Karpas-422 (cell line): ENCODE data around the gene KPNA1. TPM values are rescaled to one million over a fixed set of nuclear protein-coding genes. Genes with fewer than 3 reads are reported as not detected.
A peak's percentile ranks its signal among the peaks of the same experiment; 100 is the strongest.

Source experiments
- DNase-seq: peaks from one replicate; pipeline ENCODE4 v3.0.0-alpha.2; 2015
- H2AFZ ChIP-seq: fragments of 200-600 bp; sonication (generic); 2 replicates; pipeline ENCODE4 v1.6.1; 2014; ENCODE audit warnings: antibody characterized with exemption, low read length, mixed read lengths
- H3K27ac ChIP-seq: fragments of 200-600 bp; sonication (generic); 2 replicates; pipeline ENCODE4 v1.5.1; 2014; ENCODE audit warnings: mild to moderate bottlenecking, low read length, moderate library complexity
- H3K27me3 ChIP-seq: fragments of 200-600 bp; sonication (generic); 2 replicates; pipeline ENCODE4 v1.6.1; 2014; ENCODE audit warnings: low read length, mixed read lengths
- H3K36me3 ChIP-seq: fragments of 200-600 bp; sonication (generic); 2 replicates; pipeline ENCODE4 v1.6.1; 2014; ENCODE audit warnings: low read length, mixed read lengths; ENCODE audit not compliant: insufficient read depth
- H3K4me1 ChIP-seq: fragments of 200-600 bp; sonication (generic); 2 replicates; pipeline ENCODE4 v1.6.1; 2014; ENCODE audit warnings: mild to moderate bottlenecking, low read length, mixed read lengths
- H3K4me2 ChIP-seq: fragments of 200-600 bp; sonication (generic); 2 replicates; pipeline ENCODE4 v1.6.1; 2014; ENCODE audit warnings: low read length, low read depth, mild to moderate bottlenecking; ENCODE audit not compliant: poor library complexity, severe bottlenecking
- H3K4me3 ChIP-seq: fragments of 200-600 bp; sonication (generic); 2 replicates; pipeline ENCODE4 v1.5.1; 2014; ENCODE audit warnings: mild to moderate bottlenecking, antibody characterized with exemption, low read length, mixed read lengths
- H3K79me2 ChIP-seq: fragments of 200-600 bp; sonication (generic); 2 replicates; pipeline ENCODE4 v1.6.1; 2014; ENCODE audit warnings: mild to moderate bottlenecking, low read length, mixed read lengths
- H3K9ac ChIP-seq: fragments of 200-600 bp; sonication (generic); 2 replicates; pipeline ENCODE4 v1.6.0; 2014; ENCODE audit warnings: low read length
- H3K9me2 ChIP-seq: fragments of 200-600 bp; sonication (generic), shearing (Covaris generic); replicated peaks from 2 replicates; pipeline ENCODE4 v1.6.0; 2014; ENCODE audit warnings: mild to moderate bottlenecking, low read length, moderate library complexity; ENCODE audit not compliant: insufficient read depth
- H3K9me3 ChIP-seq: fragments of 300-700, 200-600 bp; sonication (generic); 2 replicates; pipeline ENCODE4 v1.6.1; 2014; ENCODE audit warnings: low read length, mixed read lengths
- H4K20me1 ChIP-seq: fragments of 200-600 bp; sonication (generic); 2 replicates; pipeline ENCODE4 v1.6.1; 2014; ENCODE audit warnings: mild to moderate bottlenecking, antibody characterized with exemption, low read length, low read depth; ENCODE audit not compliant: insufficient read depth
- total RNA-seq: library from RNA; depleted of rRNA; stranded (reverse); fragments of >200 nt; shearing (Covaris generic); gene quantifications from 2 replicates; pipeline ENCODE4 v1.2.3, GENCODE V29; 2014; ENCODE audit warnings: low replicate concordance; rRNA removed

The KPNA1 gene
- total RNA-seq, result 33.3 and 67.1 TPM in 2 replicates

DNA sequence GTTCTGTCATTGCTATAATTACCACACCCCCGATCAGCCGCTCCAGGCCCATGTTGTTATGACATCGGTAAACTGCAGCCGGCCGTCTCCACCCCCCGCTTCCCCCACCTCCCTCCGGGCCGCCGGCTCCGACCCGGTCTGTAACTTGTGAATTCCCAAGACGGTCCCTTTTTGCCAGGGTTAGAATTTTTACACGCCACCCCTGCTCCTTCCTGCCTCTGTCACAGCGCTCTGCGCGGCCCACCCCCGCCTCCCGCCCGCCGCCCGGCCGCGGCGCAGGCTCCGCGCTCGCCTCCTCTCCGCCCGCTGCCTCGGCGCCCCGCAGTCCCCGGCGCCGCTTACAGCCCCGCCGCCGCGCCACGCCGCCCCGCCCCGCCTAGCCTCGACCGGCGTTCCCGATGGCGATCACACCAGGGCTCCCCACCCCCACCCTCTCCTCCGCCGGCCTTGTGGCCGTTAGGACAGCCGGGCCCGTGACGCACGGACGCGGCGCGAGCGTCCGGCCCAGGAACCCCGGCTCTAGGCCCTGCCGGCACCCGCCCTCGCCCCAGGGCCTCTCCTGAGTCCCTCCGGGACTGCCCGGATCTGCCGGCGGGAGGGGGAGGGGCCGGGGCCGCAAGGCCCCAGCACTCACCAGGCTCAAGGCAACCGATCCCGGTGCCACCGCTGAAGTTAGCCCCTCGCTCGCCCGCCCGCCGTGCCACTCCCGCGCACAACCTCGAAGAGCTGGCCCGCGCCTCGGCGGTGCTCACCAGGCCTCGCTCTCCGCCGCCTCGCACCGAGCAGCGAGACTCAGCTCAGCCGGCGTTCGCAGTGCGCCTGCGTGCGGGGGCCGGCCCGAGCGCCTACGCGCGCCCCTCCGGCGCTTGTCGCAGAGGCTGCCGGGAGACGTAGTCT lies at the start of gene KPNA1:
KPNA1 (minus strand) TSS at position 817 of the 897 bp plus-strand sequence. CDS start 18,374 bp downstream, outside the sequence.
- H3K4me2 ChIP-seq, result peak within 1 kb of the TSS; percentile 85
- H3K4me1 ChIP-seq, result peaks cover 26% of the 10 kb centered on the region
- H3K4me3 ChIP-seq, result peak within 1 kb of the TSS; percentile 82
- peak within 1 kb of the TSS; percentile 86 for H3K9ac ChIP-seq
- H4K20me1 ChIP-seq, result peaks cover 32% of the 10 kb centered on the region
- peak within 1 kb of the TSS; percentile 76 for H3K27ac ChIP-seq
- no peaks in the 10 kb centered on the region for H3K9me3 ChIP-seq
- peaks cover 27% of the 10 kb centered on the region; the same call in 1 of the 2 replicates for H3K36me3 ChIP-seq
- H2AFZ ChIP-seq, result peak within 1 kb of the TSS; percentile 85
- H3K27me3 ChIP-seq, result no peaks in the 10 kb centered on the region
- peaks cover 48% of the 10 kb centered on the region for H3K79me2 ChIP-seq
- peak; percentile 96 for DNase-seq
- H3K9me2 ChIP-seq, result no peaks in the 10 kb centered on the region

DNA sequence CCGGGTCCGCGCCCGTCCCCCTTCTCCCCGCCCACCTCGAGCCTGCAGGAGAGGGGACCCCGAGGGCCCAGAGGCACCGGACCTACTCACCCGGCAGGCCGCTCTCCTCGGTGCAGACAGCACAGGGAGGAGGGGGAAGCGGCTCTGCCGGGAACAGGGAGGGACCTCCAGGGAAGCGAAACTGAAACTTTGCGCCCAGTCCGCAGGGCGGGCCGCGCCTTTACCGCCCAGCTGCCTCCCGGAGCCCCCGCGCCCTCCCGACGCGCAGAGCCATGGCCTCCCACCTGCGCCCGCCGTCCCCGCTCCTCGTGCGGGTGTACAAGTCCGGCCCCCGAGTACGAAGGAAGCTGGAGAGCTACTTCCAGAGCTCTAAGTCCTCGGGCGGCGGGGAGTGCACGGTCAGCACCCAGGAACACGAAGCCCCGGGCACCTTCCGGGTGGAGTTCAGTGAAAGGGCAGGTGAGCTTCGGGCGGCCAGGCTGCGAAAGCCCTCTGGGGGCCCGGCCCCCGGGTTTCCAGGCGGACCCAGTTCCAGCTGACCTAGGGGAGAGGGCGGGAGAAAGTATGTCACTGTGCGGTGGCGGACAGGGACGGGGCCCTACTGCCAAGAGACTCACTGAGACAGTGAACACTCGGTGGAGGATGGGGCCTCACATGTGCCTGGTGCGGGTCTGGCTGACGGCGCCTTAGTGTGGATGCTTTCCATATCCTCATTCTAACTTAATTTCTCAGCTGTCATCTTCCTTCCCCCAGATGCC lies 49.6 kb upstream of the KPNA1 start, which contains the start of the genes DTX3L and PARP9:
DTX3L (plus strand) TSS at position 184 of the 758 bp plus-strand sequence; CDS start at position 273, 89 bp downstream.
PARP9 (minus strand) TSS at position 146 of the 758 bp plus-strand sequence. CDS start 4,680 bp downstream, outside the sequence.
- H3K4me1 ChIP-seq, result peaks cover 47% of the 10 kb centered on the region
- DNase-seq, result peak; percentile 86

DNA sequence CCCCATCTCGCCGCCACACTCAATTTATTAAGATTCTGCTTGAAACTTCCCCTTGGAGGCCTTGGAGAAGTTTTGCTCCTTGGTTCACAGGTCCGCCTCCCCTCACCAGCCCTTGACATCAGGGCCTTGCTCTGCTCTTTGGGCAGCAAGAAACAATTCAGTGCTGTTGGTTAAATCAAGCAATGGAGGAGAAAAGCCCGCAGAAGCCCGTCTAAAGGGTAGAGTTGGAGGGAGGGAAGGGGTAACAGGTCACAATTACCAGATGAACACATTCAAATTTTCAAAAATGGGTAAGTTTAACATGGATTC lies 48.9 kb upstream of the KPNA1 start:
- no peaks in the 10 kb centered on the region for H3K9me2 ChIP-seq
- peaks cover 12% of the 10 kb centered on the region for H3K36me3 ChIP-seq
- peak; percentile 69 for DNase-seq
- peak overlapping the region; percentile 89 for H3K9ac ChIP-seq
- peaks cover 44% of the 10 kb centered on the region for H3K4me1 ChIP-seq
- H3K79me2 ChIP-seq, result peaks cover 26% of the 10 kb centered on the region
- peak overlapping the region; percentile 71 for H2AFZ ChIP-seq
- H4K20me1 ChIP-seq, result no peaks in the 10 kb centered on the region
- peak overlapping the region; percentile 74 for H3K4me3 ChIP-seq
- peak overlapping the region; percentile 89 for H3K4me2 ChIP-seq
- H3K27ac ChIP-seq, result peak overlapping the region; percentile 89
- no peaks in the 10 kb centered on the region for H3K27me3 ChIP-seq
- H3K9me3 ChIP-seq, result no peaks in the 10 kb centered on the region

More for the DNA sequence above, 49.6 kb upstream of the KPNA1 start, which contains the start of the genes DTX3L and PARP9:
- Histone ChIP-seq H3K27ac (peak within 1 kb of the TSS; percentile 89), H3K79me2 (peaks cover 26% of the 10 kb centered on the region), H4K20me1 (no peaks in the 10 kb centered on the region), H3K9me2 (no peaks in the 10 kb centered on the region), H3K36me3 (peaks cover 9% of the 10 kb centered on the region), H2AFZ (peak within 1 kb of the TSS; percentile 71), H3K27me3 (no peaks in the 10 kb centered on the region), H3K9me3 (no peaks in the 10 kb centered on the region), H3K4me3 (peak within 1 kb of the TSS; percentile 74), H3K9ac (peak within 1 kb of the TSS; percentile 89), H3K4me2 (peak within 1 kb of the TSS; percentile 89)

DNA sequence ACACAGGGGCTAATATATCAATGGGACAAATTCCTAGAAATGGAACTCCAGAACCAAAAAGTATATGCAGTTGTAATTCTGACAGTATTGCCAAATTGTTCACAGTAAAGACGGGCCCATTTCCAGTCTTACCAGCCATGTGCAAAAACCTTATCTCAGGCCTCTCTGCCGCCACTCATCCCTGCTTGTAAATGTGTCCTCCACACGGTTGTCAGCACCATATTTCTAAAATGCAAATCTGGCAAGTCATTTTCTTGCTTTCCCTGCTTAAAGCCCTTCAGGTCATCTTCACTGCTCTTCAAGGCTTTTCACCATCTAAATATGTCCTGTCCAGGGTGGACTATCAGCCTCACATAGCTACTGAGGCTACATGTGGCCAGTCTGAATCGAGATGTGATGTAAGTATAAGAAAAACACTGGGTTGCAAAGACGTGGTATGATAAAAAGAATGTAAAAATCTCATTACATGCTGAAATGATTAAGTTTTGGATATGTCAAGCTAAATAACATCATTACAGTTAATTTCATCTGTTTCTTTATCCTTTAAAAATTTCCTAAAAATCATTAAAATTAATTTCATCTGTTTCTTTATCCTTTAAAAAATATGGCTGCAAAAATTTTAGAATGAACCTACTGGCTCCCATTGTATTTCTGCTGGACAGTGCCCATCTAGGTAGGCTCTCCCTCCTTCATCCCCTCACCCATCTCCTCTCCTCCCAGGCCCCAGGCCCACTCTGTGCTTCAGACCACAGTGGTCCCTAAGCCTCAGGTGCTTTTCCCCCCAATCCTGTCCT lies 48.4 kb upstream of the KPNA1 start:
- Histone ChIP-seq H2AFZ (peak overlapping the region; percentile 71; the same call in 1 of the 2 replicates), H4K20me1 (no peaks in the 10 kb centered on the region), H3K79me2 (peaks cover 26% of the 10 kb centered on the region), H3K27me3 (no peaks in the 10 kb centered on the region), H3K9me3 (no peaks in the 10 kb centered on the region), H3K9ac (peak overlapping the region; percentile 89), H3K4me1 (peaks cover 42% of the 10 kb centered on the region), H3K36me3 (peaks cover 12% of the 10 kb centered on the region), H3K4me3 (peak overlapping the region; percentile 74), H3K27ac (peak overlapping the region; percentile 89), H3K4me2 (peak overlapping the region; percentile 89), H3K9me2 (no peaks in the 10 kb centered on the region)
- DNase-seq, result peak; percentile 71

DNA sequence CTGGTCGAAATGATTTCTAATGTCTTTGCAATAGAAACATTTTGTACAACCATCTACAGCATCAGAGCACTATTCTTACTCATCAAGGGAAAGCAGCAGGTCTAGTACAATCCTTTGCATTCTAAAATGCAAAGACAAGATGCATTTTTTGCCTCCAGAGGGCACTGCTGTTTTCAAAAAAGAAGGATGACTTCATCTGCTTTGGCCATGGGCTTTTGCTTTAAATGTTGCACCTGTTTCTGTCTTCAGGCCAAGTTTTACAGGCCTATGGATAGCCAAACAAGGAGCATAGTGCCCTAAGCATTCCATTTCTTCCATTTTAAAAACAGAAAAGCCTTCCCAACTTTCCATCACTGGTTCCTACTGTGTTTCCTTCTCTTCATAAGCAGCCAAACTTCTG lies 45.9 kb upstream of the KPNA1 start:
- Histone ChIP-seq H3K27me3 (no peaks in the 10 kb centered on the region), H3K36me3 (peaks cover 7% of the 10 kb centered on the region; the same call in 1 of the 2 replicates)

DNA sequence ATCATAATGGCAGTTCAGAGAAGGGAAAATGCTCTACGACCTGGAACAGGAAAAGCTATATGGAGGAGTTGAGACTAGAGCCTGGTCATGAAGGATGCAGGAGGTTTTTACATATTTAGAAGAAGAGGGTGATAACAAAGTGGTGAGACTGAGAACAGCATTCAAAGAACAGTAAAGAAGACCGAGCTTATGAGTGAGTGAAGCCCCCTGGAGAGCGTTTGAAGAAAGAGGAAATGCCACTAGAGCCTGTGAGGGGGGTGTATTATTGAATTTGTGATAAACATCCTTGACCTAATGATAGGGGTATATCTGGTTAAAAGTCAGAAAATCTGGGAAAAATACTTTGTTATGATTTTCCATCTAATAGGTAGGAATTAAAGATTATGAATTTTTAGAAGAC lies 45.2 kb upstream of the KPNA1 start:
- H3K79me2 ChIP-seq, result peaks cover 17% of the 10 kb centered on the region
- no peaks in the 10 kb centered on the region for H3K9me3 ChIP-seq
- no peak overlapping the region for H3K4me2 ChIP-seq
- H3K27me3 ChIP-seq, result no peaks in the 10 kb centered on the region
- no peak for DNase-seq
- no peaks in the 10 kb centered on the region for H4K20me1 ChIP-seq
- no peak overlapping the region for H2AFZ ChIP-seq
- no peak overlapping the region for H3K4me3 ChIP-seq
- no peaks in the 10 kb centered on the region for H3K9me2 ChIP-seq
- peaks cover 33% of the 10 kb centered on the region for H3K4me1 ChIP-seq
- no peak overlapping the region for H3K9ac ChIP-seq
- peaks cover 6% of the 10 kb centered on the region; the same call in 1 of the 2 replicates for H3K36me3 ChIP-seq
- H3K27ac ChIP-seq, result no peak overlapping the region

More for the DNA sequence above, 45.9 kb upstream of the KPNA1 start:
- Histone ChIP-seq H3K79me2 (peaks cover 23% of the 10 kb centered on the region), H3K9me3 (no peaks in the 10 kb centered on the region), H3K27ac (no peak overlapping the region; the same call in 1 of the 2 replicates), H3K4me1 (peaks cover 38% of the 10 kb centered on the region), H3K9me2 (no peaks in the 10 kb centered on the region), H3K9ac (no peak overlapping the region), H3K4me3 (no peak overlapping the region), H2AFZ (no peak overlapping the region), H3K4me2 (no peak overlapping the region), H4K20me1 (no peaks in the 10 kb centered on the region)
- peak; percentile 91 for DNase-seq

DNA sequence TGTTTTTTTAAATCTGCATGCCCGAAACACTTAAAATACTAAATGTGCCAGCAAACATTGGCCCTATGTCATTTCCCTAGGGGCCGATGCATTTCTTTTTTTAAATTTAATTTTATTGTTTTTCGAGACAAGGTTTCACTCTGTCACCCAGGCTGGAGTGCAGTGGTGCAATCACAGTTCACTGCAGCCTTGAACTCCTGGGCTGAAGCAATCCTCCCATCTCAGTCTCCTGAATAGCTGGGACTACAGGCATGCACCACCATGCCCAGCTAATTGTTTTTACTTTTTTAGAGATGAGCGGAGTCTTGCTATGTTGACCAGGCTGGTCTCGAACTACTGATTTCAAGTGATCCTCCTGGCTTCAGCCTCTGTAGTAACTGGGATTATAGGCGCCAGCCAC lies 43.9 kb upstream of the KPNA1 start:
- Histone ChIP-seq H3K27ac (no peak overlapping the region), H4K20me1 (no peaks in the 10 kb centered on the region), H2AFZ (no peak overlapping the region), H3K36me3 (peaks cover 6% of the 10 kb centered on the region; the same call in 1 of the 2 replicates), H3K9me3 (no peaks in the 10 kb centered on the region), H3K4me1 (peaks cover 27% of the 10 kb centered on the region), H3K9ac (no peak overlapping the region), H3K4me2 (no peak overlapping the region), H3K27me3 (no peaks in the 10 kb centered on the region), H3K79me2 (peaks cover 8% of the 10 kb centered on the region; the same call in 1 of the 2 replicates), H3K4me3 (no peak overlapping the region), H3K9me2 (no peaks in the 10 kb centered on the region)
- no peak for DNase-seq
